CD4-positive, alpha-beta T cell treated with Interleukin-15 for 1 hour (primary cell): ENCODE measurements around the gene APOBEC2.

ENCODE experiments used
- DNase-seq: peaks from one replicate; pipeline ENCODE4 v3.0.0-alpha.2; 2020

APOBEC2 gene

DNA sequence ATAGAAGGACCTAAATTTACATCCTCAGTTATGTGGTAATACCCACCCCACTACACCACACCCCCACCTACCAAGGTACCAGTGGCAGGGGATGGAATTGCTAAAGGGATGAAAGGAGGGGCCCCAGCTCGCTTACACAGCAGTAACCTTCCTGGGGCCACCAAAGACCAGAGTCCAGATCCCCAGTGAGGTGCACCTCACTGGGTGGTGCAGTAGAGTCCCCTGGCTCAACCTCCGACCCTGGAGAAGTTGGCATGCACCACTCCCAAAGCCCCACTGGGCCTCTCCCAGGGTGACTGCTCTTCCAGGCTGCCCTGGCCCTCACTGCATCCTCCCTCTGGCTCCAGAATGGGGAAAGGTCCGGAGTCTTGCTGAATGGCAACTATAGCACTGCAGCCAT, 14.8 kb upstream of the APOBEC2 start:
- DNase-seq, result no peak

- peak; percentile 43 for DNase-seq
Measured at GRCh38 chr6:41039060-41039998, 13.7 kb upstream of the APOBEC2 start, which contains the start of gene UNC5CL. Gene UNC5CL, minus strand, starts transcription at chr6:41039221. Its CDS starts 4,147 bp downstream, at chr6:41035074.

- no peak for DNase-seq
Measured at GRCh38 chr6:41040101-41040939, 12.7 kb upstream of the APOBEC2 start.

DNA sequence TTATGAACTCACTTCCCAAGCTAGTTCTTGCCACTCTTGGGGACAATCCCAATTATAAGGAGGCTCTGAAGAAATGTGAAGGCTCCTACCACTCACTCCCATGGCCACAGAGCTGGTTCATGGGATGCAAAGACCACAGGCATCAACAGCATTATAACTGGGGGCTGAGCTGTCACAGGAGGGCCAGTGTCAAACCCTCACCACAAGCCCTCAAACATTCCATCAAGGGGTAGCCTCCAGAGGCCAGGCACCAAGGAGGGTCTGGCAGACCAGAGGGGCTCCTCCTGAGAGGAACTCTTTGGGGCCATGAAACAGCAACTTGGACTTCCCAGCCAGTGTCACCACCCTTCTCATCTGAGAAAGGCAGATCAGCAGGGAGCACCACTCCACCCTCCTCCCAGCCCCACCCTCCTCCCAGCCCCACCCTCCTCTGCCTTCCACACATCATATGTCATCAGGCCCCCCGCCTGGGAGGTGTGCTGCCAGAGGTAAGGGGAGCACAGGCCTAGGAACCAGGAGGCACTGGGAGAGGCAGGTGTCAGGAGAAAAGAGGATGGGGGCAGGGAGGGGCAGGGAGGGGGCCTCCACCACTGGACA, 12.0 kb upstream of the APOBEC2 start:
- no peak for DNase-seq

DNA sequence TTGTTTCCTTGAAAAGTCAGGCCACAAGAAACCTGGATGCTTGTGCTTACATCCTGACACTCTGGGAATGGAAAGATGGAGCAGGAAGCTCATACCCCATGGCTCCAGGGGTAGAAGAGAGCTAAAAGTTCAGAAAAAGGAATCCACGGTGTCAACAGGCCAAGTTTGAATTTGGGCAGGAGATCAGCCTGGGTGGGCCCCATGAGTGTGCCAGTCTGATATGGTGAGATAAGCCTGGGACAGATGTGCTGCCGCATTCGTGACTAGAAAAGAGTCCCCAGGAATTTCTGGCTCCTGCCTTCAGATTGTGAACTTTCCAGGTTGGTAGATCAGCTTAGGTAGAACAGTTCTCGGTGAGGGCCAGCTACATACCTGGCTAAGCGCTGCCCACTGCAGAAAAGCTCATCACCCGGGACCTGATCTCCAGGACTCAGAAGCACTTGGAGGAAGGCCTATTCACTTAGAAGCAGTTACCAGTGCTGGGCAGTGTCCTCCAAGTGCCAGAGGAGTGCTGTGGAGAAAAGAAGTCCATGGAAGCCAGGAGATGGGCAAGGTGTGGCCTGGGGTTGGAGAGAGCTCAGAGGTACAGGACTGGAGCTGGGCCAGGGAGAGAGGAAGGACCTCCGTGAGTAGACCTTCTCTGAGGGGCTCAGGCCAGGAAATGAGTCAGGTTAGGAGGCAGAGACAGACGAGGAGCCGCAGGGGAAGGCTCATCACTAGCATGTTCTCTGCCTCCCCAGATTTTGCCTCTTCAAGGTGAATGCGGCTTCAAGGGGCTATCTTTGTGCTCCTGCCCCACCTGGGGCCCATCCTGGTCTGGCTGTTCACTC, 10.6 kb upstream of the APOBEC2 start, which contains the start of gene TSPO2:
TSS of gene TSPO2 (plus strand) at position 242 of the 830 bp plus-strand sequence. CDS start at position 761, 519 bp downstream.
- no peak for DNase-seq

- DNase-seq, result no peak
Measured at GRCh38 chr6:41043151-41043550, 9.9 kb upstream of the APOBEC2 start.

GRCh38 chr6:41045664-41046063, 7.3 kb upstream of the APOBEC2 start:
- no peak for DNase-seq

- no peak for DNase-seq
Measured at GRCh38 chr6:41046084-41046483, 6.9 kb upstream of the APOBEC2 start.

- no peak for DNase-seq
Measured at GRCh38 chr6:41047306-41047705, 5.7 kb upstream of the APOBEC2 start.

DNA sequence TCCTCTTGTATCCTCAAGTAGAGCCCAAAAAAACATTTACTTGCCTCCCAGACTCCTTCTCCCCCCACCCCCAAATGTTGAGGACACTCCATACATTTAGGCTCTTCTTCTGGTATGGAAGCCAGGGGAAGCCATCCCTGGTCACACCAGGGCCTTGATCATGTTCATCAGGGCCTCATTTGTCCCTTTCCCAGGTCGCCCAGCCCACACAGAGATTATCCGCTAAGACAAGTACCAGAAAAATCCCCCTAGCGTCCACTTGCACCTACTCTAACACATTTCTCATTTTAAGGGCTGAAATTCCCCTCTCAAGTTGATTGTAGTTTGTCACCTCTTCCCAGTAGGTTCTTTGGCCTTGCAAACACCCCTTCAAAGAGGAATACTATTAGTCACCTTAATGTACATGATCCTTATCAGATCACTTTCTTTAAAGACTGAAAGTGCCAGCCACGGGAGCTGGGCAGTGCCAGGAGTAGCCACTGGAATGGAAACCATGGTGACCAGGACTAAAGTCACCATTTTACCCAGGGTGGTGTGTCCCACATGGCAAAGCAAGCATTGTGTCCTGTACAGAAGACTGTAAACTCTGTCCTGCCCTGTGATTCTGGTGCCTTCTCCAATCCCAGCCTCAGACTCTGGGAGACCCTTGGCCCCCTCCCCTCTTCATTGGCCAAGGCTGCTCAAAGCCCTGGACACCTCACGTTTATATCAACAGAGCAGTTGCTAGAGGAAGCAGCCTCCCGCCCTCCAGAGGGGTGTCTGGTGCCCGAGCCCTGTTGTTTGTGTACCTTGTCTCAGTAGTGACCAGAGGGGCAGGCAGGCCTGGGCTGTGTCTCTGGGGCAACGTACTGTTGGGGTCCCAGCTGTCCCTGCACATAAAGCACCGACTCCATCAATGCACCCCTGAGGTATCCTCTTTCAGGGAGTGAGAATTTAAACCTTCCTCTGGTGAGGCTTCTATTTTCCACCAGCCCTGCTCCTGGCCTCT, 5.0 kb upstream of the APOBEC2 start:
- DNase-seq, result no peak

GRCh38 chr6:41049521-41049920, 3.5 kb upstream of the APOBEC2 start:
- DNase-seq, result no peak

DNA sequence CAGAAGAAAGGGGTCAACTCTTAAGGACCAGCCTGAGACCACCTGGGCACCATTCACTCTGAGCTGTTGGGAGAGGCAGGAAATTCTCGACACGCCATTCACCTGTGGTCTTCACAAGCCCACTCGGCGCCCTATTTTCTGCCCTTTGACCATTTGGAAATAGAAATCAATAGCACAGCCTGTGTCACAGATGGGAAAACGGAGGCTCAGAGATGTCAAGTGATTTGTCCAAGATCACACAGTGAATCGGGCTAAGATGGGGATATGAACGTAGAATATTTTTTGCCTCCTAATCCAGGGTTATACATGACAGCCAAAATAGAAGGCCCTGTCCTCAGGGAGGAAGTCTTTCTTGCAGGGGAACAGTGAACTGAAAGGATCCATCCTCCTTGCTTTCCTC, 3.0 kb upstream of the APOBEC2 start:
- no peak for DNase-seq

- DNase-seq, result no peak
Measured at GRCh38 chr6:41050536-41050935, 2.5 kb upstream of the APOBEC2 start.

DNA sequence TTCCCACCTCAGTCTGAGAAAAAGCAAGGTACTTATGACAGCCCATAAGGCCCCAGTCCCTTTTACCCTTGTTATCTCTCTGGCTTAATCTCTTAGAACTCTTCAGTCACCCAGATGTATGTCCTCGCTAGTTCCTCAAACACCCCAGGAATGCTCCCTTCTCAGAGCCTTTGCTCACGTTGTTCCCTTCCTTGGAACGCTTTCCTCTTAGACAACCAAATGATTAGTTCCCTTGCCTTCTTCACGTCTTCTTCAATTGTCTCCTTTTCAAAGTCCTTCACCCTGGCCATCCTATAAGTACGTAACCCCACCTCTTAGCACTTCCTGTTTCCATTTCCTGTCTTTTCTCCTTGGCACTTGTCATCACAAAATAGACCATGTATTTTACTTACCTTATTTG, 1.1 kb upstream of the APOBEC2 start:
- DNase-seq, result no peak

- no peak for DNase-seq
Measured at GRCh38 chr6:41054511-41054910, 1.5 kb downstream of the APOBEC2 start.

- DNase-seq, result no peak
Measured at GRCh38 chr6:41055149-41055548, 2.1 kb downstream of the APOBEC2 start.

- DNase-seq, result no peak
Measured at GRCh38 chr6:41056768-41057490, 3.9 kb downstream of the APOBEC2 start.

GRCh38 chr6:41058783-41059181, 5.8 kb downstream of the APOBEC2 start:
- no peak for DNase-seq

GRCh38 chr6:41059556-41059955, 6.6 kb downstream of the APOBEC2 start:
- no peak for DNase-seq

GRCh38 chr6:41061196-41061726, 8.3 kb downstream of the APOBEC2 start:
- DNase-seq, result no peak
